Inflammatory macrophage treated with lipopolysaccharide for 4 hours (primary cell): ENCODE results near the gene RPL39.
"Not testable (repeated sequence)": the region's sequence is repeated elsewhere in the genome, so short reads cannot be mapped to it uniquely, and the experiment has no call there.

Source experiments
- DNase-seq: peaks from one replicate; pipeline ENCODE4 v3.0.0-alpha.2; 2020

The RPL39 gene

DNA sequence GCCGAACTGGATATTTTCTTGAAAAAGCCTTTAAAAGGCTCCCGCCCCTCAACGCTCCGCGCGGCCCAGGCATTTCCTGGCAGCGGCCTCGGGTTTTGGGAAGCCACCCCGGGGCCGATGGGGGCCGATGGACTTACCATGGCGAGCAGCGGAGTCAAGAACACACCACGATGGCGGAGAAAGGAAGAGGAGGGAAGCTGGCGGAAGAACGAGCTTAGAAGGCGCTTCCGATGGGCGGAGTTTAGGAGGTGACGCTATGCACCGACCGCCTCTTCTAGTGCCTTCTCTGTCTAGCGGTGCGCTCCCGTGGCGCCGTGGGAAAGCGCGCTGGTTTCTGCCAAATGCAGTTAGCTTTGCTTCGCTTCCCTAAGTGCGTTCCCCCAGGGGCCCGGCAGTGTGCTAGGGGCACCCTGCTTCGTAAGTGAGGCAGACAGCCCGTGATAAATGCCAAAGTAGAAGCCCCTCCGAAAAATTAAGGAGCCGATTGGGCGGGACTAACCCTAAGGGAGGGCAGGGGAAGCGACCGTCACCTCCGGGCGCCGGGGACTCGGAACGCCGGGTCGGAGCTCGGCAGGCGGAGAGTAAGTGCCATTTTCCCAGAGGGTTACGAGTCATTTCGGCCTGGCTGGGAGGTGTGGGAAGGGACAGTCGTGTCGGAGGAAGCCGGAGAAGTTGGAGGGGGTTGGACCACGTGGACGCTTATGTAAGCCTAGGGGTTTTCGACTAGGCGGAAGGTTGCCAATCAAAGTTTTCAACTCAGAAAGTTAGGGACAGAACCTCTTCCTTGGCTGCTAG, at the start of gene RPL39:
TSS of gene RPL39 (minus strand) at position 194 of the 795 bp plus-strand sequence. CDS start at position 140, 54 bp downstream.
- peak; percentile 89 for DNase-seq

DNA sequence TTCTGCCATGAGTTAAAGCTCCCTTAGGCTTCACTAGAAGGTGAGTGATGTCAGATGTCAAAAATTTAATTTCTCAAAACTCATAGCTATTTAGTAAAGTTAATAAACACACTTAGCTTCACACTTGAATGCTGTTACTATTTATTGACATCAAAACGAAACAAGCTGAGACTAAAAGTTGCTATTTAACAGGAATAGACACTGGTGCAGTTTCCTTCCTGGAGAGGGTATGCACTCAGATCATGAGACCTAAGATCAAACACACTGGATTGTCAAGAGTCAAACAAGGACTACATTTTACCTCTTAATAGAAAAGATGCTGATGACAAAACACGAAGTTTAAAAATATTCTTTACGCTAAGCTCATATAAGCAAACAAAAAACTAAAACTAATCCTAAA, 42.5 kb upstream of the RPL39 start:
- DNase-seq = no peak

DNA sequence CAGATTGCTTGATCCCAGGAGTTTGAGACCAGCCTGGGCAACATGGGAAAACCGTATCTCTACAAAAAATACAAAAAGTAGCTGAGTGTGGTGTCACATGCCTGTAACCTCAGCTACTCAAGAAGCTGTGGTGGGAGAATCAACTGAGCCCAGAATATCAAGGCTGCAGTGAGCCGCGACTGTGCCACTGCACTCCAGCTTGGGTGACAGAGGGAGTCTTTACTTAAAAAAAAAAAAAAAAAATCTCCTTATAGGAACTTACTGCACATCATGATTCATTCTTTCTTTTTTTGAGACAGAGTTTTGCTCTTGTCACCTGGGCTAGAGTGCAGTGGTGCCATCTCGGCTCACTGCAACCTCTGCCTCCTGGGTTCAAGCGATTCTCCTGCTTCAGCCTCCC, 37.0 kb upstream of the RPL39 start:
- no peak for DNase-seq

DNA sequence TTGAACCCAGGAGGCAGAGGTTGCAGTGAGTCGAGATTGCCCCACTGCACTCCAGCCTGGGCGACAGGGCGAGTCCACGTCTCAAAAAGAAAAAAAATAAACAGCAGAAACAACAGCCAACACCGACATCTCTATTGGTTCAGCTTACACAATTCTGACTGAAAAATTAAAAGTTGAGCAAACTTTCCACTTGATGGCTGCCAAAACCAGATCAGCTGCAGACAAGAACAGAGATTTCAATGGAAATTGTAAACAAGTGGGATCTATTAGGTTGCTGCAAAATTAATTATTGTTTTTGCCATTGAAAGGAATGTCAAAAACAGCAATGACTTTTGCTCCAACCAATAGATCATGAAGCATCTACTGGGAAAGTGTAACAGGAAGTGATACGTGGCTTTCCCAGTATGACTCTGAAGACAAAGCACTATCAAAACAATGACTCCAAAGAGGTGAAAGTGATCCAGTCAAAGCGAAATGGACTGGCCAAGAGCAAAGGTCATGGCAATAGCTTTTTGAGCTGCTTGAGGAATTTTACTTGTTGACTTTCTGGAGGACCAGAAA, 35.0 kb upstream of the RPL39 start:
- peak; percentile 14 for DNase-seq

DNA sequence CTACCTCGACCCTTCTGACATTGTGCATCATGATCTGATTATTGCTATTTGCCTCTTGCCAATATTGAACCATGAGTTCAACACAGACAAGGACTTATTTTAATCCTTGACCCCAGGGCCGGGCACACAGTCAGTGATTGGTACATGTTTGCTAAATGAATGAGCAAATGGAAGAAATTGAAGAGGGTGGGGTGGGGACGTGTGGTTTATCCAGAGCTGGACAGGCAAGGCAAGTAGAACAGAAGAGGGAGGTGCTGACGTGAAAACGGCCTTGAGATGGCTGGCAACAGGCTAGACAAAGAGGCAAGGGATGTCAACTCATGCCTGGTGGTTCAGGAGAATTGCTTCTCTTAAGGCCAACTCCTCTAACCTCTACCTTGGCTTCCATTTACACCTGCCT, 32.8 kb upstream of the RPL39 start:
- DNase-seq = not testable (repeated sequence)

DNA sequence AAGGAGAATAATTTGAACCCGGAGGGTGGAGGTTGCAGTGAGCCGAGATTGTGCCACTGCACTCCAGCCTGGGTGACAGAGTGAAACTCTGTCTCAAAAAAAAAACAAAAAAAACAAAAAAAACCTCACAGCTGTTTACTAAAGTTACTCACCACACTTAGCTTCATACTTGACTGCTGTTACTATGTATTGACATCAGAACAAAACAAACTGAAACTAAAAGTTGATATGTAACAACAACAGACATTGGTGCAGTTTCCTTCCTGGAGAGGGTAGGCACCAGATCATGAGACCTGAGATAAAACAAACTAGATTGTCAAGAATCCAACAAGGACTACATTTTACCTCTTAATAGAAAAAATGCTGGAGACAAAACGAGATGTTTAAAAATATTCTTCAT, 30.3 kb upstream of the RPL39 start:
- peak; percentile 47 for DNase-seq

DNA sequence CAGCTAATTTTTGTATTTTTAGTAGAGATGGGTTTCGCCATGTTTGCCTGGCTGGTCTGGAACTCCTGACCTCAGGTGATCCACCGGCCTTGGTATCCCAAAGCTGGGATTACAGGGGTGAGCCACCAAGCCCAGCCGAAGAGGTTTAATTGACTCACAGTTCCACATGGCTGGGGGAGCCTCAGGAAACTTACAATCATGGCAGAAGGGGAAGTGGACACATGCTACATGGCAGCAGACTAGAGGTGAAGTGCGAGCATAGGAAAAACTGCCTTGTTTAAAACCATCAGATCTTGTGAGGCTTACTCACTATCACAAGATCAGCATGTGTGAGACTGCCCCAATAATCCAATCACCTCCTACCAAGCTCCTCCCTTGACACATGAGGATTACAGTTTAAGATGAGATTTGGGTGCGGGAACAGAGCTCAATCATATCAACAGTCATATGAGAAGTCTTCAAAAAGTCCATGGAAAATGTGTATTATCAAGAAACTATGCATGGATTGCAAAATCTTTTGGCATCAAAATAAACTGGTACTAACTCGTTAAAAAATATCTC, 25.8 kb upstream of the RPL39 start:
- peak; percentile 10 for DNase-seq

DNA sequence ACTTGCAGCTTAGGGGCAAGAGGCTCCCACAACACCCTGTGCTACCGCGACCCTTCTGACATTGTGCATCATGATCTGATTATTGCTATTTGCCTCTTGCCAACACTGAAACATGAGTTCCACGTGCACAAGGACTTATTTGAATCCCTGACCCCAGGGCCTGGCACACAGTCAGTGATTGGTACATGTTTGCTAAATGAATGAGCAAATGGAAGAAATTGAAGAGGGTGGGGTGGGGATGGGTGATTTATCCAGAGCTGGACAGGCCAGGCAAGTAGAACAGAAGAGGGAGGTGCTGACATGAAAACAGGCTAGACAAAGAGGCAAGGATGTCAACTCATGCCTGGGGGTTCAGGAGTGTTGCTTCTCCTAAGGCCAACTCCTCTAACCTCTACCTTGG, 24.9 kb upstream of the RPL39 start:
- DNase-seq = no peak

DNA sequence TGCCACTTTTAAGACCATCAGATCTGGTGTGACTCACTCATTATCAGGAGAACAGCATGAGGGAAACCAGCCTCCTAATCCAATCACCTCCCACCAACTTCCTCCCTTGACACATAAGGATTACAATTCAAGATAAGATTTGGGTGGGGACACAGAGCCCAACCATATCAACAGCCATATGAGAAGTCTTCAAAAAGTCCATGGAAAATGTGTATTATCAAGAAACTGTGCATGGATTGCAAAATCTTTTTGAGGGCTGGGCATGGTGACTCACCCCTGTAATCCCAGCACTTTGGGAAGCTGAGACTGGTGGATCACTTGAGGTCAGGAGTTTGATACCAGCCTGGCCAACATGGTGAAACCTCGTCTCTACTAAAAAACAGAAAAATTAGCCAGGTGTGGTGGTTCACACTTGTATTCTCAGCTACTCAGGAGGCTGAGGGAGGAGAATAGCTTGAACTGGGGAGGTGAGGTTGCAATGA, 17.8 kb upstream of the RPL39 start:
- no peak for DNase-seq

DNA sequence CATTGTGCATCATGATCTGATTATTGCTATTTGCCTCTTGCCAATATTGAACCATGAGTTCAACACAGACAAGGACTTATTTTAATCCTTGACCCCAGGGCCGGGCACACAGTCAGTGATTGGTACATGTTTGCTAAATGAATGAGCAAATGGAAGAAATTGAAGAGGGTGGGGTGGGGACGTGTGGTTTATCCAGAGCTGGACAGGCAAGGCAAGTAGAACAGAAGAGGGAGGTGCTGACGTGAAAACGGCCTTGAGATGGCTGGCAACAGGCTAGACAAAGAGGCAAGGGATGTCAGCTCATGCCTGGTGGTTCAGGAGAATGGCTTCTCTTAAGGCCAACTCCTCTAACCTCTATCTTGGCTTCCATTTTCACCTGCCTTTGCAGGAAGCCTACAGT, 17.0 kb upstream of the RPL39 start:
- not testable (repeated sequence) for DNase-seq

DNA sequence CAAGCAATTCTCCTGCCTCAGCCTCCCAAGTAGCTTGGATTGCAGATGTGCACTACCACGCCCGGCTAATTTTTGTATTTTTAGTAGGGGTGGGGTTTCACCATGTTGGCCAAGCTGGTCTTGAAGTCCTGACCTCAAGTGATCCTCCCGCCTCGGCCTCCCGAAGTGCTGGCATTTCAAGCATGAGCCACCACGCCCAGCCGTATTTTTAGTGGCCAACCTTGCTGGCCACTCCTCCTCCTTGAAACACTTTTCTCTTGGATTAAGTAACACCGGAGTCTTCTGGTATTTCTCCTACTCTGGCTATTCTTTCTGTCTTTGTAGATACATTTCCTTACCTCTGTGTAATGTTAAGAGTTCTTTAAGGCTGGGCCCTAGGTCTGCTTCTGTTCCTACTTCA, 11.1 kb upstream of the RPL39 start:
- no peak for DNase-seq

DNA sequence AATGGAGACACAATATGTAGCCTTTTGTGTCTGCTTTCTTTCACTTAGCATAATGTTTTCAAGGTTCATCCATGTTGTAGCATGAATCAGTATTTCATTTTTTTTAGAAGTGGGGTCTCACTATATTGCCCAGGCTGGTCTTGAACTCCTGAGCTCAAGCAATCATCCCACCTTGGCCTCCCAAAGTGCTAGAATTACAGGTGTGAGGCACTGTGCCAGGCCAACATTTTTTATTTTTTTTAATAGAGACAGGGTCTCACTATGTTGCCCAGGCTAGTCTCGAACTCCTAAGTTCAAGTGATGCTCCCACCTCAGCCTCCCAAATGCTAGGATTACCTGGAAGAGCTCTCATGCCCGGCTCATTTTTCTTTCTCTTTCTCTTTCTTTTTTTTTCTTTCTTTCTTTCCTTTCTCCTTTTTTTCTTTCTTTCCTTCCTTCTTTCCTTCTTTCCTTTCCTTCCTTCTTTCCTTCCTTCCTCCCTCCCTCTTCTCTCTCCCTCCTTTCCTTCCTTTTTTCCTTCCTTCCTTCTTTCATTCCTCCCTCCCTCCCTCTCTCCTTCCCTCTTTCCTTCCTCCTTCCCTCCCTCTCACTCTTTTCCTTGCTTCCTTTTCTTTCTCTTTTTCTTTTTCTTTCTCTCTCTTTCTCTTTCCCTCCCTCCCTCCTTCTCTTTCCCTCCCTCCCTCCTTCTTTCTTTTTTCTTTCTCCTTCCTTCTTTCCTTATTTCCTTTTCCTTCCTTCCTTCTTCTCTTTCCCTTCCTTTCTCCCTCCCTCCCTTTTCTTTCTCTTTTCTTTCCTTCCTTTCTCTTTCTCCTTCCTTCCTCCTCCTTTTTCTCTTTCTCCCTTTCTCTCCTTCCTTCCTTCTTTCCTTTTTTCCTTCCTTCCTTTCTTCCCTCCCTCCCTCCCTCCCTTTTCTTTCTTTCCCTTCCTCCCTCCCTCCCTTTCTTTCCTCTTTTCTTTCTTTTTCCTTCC, 10.1 kb upstream of the RPL39 start:
- DNase-seq = no peak

DNA sequence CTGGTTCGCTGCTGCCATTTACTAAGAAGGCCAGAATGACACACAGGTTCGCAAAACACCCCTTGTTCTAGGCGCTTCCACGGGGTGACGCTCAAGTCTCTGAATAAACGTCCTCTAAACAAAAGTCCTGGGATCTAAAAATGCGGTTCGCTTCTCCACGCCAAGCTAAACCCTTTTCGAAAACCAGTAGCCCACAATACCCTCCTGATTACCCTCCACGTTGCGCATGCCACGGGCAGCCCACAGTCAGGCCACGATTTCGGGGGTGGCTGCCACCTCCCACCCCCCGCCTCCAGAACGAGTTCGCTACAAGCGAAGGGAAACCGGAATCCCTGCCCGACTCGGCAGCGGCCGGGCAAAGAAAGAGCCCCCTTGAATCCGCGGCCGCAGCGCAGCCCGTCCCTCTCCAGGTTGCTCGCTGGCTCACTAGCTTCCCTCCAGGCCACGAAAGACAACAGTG, 423 bp downstream of the RPL39 start:
- DNase-seq = peak; percentile 31

DNA sequence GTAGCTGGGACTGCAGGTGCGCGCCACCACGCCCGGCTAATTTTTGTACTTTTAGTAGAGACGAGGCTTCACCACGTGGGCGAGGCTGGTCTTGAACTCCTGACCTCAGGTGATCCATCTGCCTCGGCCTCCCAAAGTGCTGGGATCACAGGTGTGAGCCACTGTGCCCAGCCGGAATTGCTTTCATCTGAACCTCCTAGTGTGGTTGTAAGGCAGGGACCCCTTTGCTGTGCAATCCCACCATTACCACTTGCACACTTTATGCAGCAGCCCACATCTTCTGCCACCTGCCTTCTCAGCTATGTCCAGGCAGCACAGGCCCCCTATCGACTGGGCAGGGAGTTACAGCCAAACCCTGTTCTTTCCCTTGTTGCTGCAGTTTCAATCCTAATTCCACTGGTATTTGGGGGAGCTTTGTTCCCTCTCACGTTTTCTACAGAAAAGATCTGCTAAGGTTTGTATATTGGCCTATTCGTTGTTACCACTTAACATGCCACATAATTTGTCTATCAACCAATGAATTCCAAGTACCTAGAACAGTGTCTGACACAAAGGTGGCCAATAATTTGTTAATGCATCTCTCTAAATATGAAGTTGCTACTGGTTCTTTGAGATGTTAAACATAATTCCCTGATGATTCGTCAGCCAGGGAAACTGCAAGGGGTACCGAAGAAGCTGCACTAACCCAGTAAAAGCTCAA, 6.5 kb downstream of the RPL39 start:
- DNase-seq = peak; percentile 28

DNA sequence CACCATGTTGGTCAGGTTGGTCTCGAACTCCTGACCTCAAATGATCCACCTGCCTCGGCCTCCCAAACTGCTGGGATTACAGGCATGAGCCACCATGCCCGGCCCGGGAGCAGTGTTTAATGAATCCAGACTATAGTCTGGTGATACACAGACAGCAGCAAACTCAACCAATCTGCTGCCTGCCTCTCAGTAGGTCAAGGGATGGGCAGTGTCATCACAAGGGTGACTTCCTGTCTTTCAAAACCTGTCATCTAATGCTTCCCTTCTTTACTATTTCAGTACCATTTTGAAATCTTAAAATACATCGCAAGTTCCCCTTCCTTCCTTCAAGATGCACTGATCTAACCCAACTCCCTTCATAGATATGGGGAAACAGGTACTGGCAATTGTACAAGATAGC, 8.4 kb downstream of the RPL39 start:
- DNase-seq = peak; percentile 85

DNA sequence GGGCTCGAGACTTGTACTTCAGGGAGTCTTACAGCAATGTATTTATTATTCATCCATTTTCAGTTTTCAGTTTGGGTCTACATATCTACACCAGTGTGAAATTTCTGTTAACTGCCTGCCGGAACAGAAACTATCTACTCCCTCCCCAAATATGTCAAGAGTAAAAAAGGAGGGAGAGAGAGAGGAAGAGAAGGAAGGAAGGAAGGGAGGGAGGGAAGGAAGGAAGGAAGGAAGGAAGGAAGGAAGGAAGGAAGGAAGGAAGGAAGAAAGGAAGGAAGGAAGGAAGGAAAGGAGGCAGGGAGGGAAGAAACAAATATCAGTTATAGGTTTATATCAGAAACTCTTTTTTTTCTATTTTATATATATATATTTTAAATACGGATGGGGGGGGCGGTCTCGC, 12.6 kb downstream of the RPL39 start:
- no peak for DNase-seq

DNA sequence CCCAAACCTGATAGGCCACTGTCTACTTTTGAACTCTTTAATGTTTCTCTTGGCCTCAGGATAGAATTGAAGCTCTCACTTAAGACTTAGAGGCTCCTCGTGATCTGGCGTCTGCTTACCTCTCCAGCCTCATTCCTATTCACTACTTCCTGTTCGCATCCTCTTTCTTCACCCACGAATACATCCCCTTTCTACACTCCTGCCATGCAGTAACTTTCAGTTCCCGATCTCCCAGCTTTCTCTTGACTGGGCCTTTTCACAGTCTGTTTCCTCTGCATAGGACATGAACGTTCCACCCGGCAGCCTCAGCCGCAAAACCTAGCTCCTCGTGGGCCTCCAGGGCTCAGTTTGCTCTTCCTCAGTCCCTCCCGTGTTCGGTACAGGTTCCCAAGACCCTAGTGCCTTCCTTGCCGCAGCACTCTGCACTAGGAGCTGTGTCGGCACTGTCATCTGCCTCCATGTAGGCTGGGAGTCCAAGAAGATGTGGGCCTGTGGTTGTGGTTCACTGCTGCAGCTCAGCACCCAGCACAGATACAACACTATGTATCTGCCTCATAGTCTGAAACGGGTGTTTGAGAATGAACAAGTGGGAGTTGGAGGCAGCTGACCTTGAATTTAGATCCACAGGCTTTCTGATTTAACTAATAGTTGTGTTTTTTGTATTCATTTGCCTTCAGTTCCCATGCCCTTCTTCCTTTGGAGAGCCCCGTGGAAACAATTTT, 15.8 kb downstream of the RPL39 start:
- DNase-seq = peak; percentile 83

DNA sequence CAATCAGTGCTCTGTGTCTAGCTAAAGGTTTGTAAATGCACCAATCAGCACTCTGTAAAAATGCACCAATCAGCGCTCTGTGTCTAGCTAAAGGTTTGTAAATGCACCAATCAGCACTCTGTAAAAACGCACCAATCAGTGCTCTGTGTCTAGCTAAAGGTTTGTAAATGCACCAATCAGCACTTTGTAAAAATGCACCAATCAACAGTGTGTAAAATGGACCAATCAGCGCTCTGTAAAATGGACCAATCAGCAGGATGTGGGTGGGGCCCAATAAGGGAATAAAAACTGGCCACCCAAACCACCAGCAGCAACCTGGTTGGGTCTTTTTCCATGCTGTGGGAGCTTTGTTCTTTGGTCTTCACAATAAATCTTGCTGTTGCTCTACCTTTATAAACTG, 22.0 kb downstream of the RPL39 start:
- not testable (repeated sequence) for DNase-seq

DNA sequence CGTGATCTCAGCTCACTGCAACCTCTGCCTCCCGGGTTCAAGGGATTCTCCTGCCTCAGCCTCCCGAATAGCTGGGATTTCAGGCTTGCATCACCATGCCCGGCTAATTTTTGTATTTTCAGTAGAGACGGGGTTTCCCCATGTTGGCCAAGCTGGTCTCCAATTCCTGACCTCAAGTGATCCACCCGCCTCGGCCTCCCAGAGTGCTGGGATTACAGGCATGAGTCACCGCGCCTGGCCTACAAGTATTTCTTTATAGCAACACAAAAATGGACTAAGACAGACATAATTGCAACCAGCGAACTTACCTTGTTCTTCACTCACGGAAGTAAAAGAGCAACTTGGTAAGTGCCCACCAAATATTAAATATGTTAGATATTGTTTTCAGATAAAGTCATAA, 23.0 kb downstream of the RPL39 start:
- DNase-seq = peak; percentile 59

DNA sequence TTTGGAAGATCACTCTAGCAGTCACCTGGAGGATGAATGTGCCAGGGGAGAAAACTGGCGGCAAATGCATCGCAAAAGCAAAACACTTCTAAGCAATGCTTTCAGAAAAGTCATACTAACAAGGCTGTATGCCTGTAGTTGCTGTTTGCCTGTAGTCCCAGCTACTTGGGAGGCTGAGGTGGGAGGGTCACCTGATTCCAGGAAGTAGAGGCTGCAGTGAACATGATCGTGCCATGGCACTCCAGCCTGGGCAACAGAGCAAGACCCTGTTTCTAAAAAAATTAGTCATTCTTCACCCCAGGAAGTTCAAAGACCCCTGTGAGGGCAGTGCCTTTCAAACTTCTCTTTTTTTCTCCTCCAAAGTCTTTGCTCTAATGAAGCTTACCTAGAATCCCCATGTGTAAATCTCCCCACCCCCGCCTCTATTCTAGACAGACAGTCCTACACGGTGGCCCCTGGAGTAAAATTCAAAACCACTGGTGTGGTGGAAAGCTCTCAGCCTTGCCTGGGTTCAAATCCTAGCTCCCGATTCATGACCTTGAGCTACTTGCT, 27.5 kb downstream of the RPL39 start:
- no peak for DNase-seq

DNA sequence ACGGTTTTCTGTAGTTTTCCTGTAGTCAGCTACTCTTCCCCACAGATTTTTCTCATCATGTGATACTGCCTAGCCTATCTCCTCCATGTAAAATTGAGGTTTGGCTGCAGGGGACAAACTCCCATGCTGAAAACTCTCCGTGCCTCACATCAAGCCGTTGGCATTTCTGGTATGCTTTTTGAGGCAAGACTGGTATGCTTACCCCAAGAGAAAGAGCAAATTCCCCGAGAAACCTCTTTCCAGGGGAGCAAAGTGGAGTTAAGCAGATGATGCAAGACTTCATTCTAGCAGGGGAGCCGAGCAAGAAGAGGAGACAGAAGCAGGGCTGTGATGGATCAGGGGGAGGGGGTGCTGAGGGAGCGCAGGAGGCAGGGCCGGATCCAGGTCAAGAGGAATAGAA, 28.2 kb downstream of the RPL39 start:
- DNase-seq = no peak
